Hepatocyte (in vitro differentiated cells): ENCODE data around the gene TAF4. TPM values are rescaled to one million over a fixed set of nuclear protein-coding genes. Genes with fewer than 3 reads are reported as not detected.

ENCODE experiments used
- DNase-seq: peaks from one replicate; pipeline ENCODE4 v3.0.0-alpha.2; 2016; ENCODE audit warnings: low spot score
- H2AFZ ChIP-seq: fragments of 200-600 bp; sonication (generic); 2 replicates; pipeline ENCODE4 v1.6.0; 2016; ENCODE audit warnings: antibody characterized with exemption, mild to moderate bottlenecking
- H3K27ac ChIP-seq: fragments of 200-600 bp; sonication (generic); 2 replicates; pipeline ENCODE4 v1.5.1; 2016; ENCODE audit warnings: mild to moderate bottlenecking
- H3K27me3 ChIP-seq: fragments of 200-600 bp; sonication (generic); 2 replicates; pipeline ENCODE4 v1.6.1; 2016
- H3K36me3 ChIP-seq: fragments of 200-600 bp; sonication (generic); replicated peaks from 2 replicates; pipeline ENCODE4 v1.5.1; 2016; ENCODE audit warnings: low read depth; ENCODE audit not compliant: insufficient read depth
- H3K4me1 ChIP-seq: fragments of 200-600 bp; sonication (generic); 2 replicates; pipeline ENCODE4 v1.5.1; 2016; ENCODE audit warnings: mild to moderate bottlenecking, moderate library complexity; ENCODE audit not compliant: insufficient read depth
- H3K4me2 ChIP-seq: fragments of 200-600 bp; sonication (generic); 2 replicates; pipeline ENCODE4 v1.6.0; 2016
- H3K4me3 ChIP-seq: fragments of 200-600 bp; sonication (generic); 2 replicates; pipeline ENCODE4 v1.5.1; 2016; ENCODE audit warnings: mild to moderate bottlenecking
- H3K79me2 ChIP-seq: fragments of 200-600 bp; sonication (generic); 2 replicates; pipeline ENCODE4 v1.6.0; 2017; ENCODE audit warnings: mild to moderate bottlenecking
- H3K9me2 ChIP-seq: fragments of 200-600 bp; sonication (generic); replicated peaks from 2 replicates; pipeline ENCODE4 v1.6.0; 2017; ENCODE audit warnings: mild to moderate bottlenecking; ENCODE audit not compliant: insufficient read depth
- H3K9me3 ChIP-seq: fragments of 200-600 bp; sonication (generic); 2 replicates; pipeline ENCODE4 v1.5.1; 2016; ENCODE audit warnings: low read depth, mild to moderate bottlenecking
- H4K20me1 ChIP-seq: fragments of 200-600 bp; sonication (generic); 2 replicates; pipeline ENCODE4 v1.6.0; 2016; ENCODE audit warnings: mild to moderate bottlenecking; ENCODE audit not compliant: insufficient read depth, poor library complexity, severe bottlenecking
- CTCF ChIP-seq: fragments of 200-600 bp; sonication (generic); IDR thresholded peaks from 2 replicates; pipeline ENCODE4 v1.5.1; 2016; ENCODE audit warnings: antibody characterized with exemption, mild to moderate bottlenecking; ENCODE audit not compliant: poor library complexity
- EZH2 ChIP-seq: fragments of 200-600 bp; sonication (generic); IDR thresholded peaks from 2 replicates; pipeline ENCODE4 v1.6.1; 2016; ENCODE audit warnings: antibody characterized with exemption, mild to moderate bottlenecking, borderline replicate concordance
- EZH2phosphoT487 ChIP-seq: fragments of 200-600 bp; sonication (generic); IDR thresholded peaks from one replicate; pipeline ENCODE4 v1.6.1; 2018; ENCODE audit warnings: antibody characterized with exemption, mild to moderate bottlenecking, low read depth, moderate library complexity; ENCODE audit not compliant: unreplicated experiment, severe bottlenecking
- WGBS: methylation state at CpG from one replicate; pipeline ENCODE4 v1.1.6; 2016; ENCODE audit warnings: low lambda C conversion rate; ENCODE audit errors: missing lambda C conversion rate; 5-methylcytosine and 5-hydroxymethylcytosine counted together
- polyA plus RNA-seq: library from polyadenylated mRNA; unstranded; fragments of >200 nt; fragmentation: Nextera tagmentation; extraction: Ambion mirVana; gene quantifications from 2 replicates; pipeline ENCODE4 v1.2.1, GENCODE V29; 2016
- total RNA-seq: library from RNA; depleted of rRNA; stranded (reverse); fragments of >200 nt; gene quantifications from 2 replicates; pipeline ENCODE4 v1.2.3, GENCODE V29; 2014

Gene TAF4
- total and polyA plus RNA-seq, 2 experiments from 2014 or later: 2.9 to 6.6 TPM

DNA sequence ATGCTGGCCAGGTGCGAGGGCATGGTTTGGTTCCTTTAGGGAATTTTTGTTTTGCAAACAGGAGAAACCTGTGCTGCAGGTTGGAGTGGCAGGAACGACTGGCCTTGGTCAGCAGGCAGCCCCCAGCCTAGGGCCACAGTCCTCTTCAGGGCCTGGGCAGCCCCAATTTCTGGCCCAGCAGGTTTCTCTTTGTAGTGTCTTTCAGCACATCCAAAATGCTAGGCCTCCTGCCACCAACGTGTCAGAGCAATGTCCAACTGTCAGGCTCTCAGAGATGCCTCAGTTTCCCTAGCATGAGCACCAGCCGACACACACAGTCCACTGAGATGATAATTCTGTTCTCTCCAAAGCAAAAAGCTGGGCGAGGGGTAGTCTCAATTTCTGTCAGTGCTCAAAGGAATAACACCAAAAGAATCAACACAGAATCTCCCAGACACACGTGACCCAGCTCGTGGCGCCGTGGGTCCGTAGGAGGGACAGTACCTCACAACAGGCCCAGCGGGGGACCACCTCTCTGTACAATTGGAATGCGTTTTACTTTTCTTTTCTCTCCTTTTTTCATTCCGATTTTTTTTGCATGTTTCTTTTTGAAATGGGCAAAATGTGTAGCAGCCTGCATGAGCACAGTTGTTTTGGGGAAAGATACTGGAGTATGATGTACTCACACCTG lies 125.9 kb downstream of the TAF4 start:
- H3K36me3 ChIP-seq: no peaks in the 10 kb centered on the region
- no peak overlapping the region for H3K27ac ChIP-seq
- no peak overlapping the region for H3K4me3 ChIP-seq
- H3K9me2 ChIP-seq: no peaks in the 10 kb centered on the region
- TF ChIP-seq EZH2phosphoT487: no peak
- TF ChIP-seq EZH2: no peak
- no peak for TF ChIP-seq CTCF
- no peaks in the 10 kb centered on the region for H3K27me3 ChIP-seq
- no peaks in the 10 kb centered on the region for H4K20me1 ChIP-seq
- H3K4me1 ChIP-seq: no peaks in the 10 kb centered on the region
- H2AFZ ChIP-seq: no peak overlapping the region
- H3K4me2 ChIP-seq: no peak overlapping the region
- no peaks in the 10 kb centered on the region for H3K79me2 ChIP-seq
- no peak for DNase-seq
- WGBS: 83% methylated on average over 13 of the region's 13 CpGs
- no peaks in the 10 kb centered on the region for H3K9me3 ChIP-seq

GRCh38 chr20:61938839-61939690 lies 126.6 kb downstream of the TAF4 start:
- no peaks in the 10 kb centered on the region for H3K36me3 ChIP-seq
- no peak overlapping the region for H3K4me3 ChIP-seq
- H3K27ac ChIP-seq: no peak overlapping the region
- no peak overlapping the region for H2AFZ ChIP-seq
- no peak overlapping the region for H3K4me2 ChIP-seq
- no peaks in the 10 kb centered on the region for H3K9me3 ChIP-seq
- no peak for DNase-seq
- H3K79me2 ChIP-seq: no peaks in the 10 kb centered on the region
- H3K9me2 ChIP-seq: no peaks in the 10 kb centered on the region
- no peaks in the 10 kb centered on the region for H3K27me3 ChIP-seq
- no peaks in the 10 kb centered on the region for H4K20me1 ChIP-seq
- H3K4me1 ChIP-seq: no peaks in the 10 kb centered on the region
- TF ChIP-seq CTCF: no peak
- no peak for TF ChIP-seq EZH2
- TF ChIP-seq EZH2phosphoT487: no peak
- WGBS: 87% methylated on average over 27 of the region's 27 CpGs

DNA sequence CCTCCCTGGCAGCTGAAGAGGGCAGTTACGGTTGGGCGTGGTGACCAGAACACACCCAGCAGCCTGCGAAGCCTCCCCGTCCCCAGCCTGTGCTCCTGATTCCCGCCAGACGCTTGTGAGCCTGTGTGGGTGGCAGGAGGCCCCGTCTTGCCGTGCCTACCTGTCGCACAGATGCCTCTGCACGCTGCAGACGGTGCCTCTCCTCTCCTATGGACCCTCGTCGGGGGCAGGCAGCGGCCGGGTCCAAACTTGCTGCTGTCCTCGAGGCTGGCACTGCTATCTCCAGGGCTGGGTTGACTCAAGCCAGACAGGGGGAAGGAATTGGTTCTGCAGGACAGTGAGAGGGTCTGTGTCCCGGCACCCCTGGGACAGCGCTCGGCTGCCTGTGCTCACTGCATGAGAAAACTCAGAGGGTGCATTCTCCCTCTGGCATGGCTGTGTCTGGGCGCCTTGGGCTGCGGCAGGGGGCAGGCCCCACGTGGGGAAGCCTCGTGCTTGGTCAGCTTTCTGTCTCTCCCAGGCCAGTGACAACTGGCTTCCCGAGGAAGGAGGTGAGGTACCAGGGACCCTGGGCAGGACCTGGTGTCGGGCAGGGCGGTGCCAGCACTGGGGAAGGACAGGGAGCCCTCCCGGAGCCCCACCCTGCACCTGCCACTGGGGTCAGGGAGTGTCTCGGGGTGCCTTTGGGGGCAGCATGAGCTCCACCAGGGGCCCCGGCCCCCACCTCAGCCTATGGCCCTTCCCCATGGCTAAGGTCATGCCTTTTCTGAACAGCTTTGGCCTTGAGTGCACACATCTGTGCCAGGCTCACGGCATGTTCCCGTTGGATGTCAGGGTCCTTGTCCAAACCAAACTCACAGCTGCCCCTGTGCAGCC lies 127.5 kb downstream of the TAF4 start:
- TF ChIP-seq EZH2 (no peak), CTCF (no peak), EZH2phosphoT487 (no peak)
- Histone ChIP-seq H3K79me2 (no peaks in the 10 kb centered on the region), H3K36me3 (no peaks in the 10 kb centered on the region), H3K4me1 (no peaks in the 10 kb centered on the region), H3K27me3 (no peaks in the 10 kb centered on the region), H3K4me2 (no peak overlapping the region), H3K27ac (no peak overlapping the region), H4K20me1 (no peaks in the 10 kb centered on the region), H3K4me3 (no peak overlapping the region), H3K9me2 (no peaks in the 10 kb centered on the region), H2AFZ (no peak overlapping the region), H3K9me3 (no peaks in the 10 kb centered on the region)
- DNase-seq: no peak
- 87% methylated on average over 30 of the region's 31 CpGs for WGBS
